ENCODE measurements around the gene FAM227A. TPM values are rescaled to one million over a fixed set of nuclear protein-coding genes. Genes with fewer than 3 reads are reported as not detected.

FAM227A gene
- total and polyA plus RNA-seq, 2 of the 8 experiments (the other 6 are each of a cell fraction or from before 2014, with no cell fraction given) = 2.1 to 3.9 TPM

GRCh38 chr22:38705235-38706100 is 49.3 kb upstream of the FAM227A start, which contains the start of gene GTPBP1 (continued):
- TF ChIP-seq, protein P1, sequence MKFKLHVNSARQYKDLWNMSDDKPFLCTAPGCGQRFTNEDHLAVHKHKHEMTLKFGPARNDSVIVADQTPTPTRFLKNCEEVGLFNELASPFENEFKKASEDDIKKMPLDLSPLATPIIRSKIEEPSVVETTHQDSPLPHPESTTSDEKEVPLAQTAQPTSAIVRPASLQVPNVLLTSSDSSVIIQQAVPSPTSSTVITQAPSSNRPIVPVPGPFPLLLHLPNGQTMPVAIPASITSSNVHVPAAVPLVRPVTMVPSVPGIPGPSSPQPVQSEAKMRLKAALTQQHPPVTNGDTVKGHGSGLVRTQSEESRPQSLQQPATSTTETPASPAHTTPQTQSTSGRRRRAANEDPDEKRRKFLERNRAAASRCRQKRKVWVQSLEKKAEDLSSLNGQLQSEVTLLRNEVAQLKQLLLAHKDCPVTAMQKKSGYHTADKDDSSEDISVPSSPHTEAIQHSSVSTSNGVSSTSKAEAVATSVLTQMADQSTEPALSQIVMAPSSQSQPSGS (IDR thresholded peaks at IDR 0.05; ENCODE audit: low read length) = no peak
- no peak; a peak in 1 of 3 replicates for TF ChIP-seq EP300 (IDR thresholded peaks at IDR 0.05; ENCODE audit: borderline replicate concordance in 1 of 2, low read depth in 2 of 2, low read length in 2 of 2)
- no peak for TF ChIP-seq SAP30 (IDR thresholded peaks at IDR 0.05; ENCODE audit: insufficient read depth, insufficient replicate concordance, low read length)
- TF ChIP-seq CEBPB (IDR thresholded peaks at IDR 0.05; ENCODE audit: low read depth, low read length) = no peak
- peak; percentile 94 for TF ChIP-seq TAF1 (IDR thresholded peaks at IDR 0.05; ENCODE audit: low read depth, low read length)
- no peak for TF ChIP-seq CTBP2 (IDR thresholded peaks at IDR 0.05; ENCODE audit: borderline replicate concordance, insufficient read depth, insufficient read length, low read length)
- TF ChIP-seq RNF2 (IDR thresholded peaks at IDR 0.05; ENCODE audit: borderline replicate concordance, low read depth, low read length, missing control alignments, poor library complexity, severe bottlenecking) = no peak
- peak; percentile 65; the same call in 1 of the 2 replicates for TF ChIP-seq SP4 (IDR thresholded peaks at IDR 0.05; ENCODE audit: low read length)
- peak; percentile 73 to 87 for TF ChIP-seq POLR2A (IDR thresholded peaks at IDR 0.05; ENCODE audit: control extremely low read depth in 1 of 2, low read depth in 2 of 2, low read length in 2 of 2)
- peak; percentile 92 for TF ChIP-seq CREB1 (IDR thresholded peaks at IDR 0.05)
- TF ChIP-seq HDAC6 (IDR thresholded peaks at IDR 0.05; ENCODE audit: low read depth, low read length) = no peak
- no peak for TF ChIP-seq BCL11A (IDR thresholded peaks at IDR 0.05; ENCODE audit: low read depth in 2 of 2, low read length in 2 of 2)
- no peak for TF ChIP-seq KDM5A (IDR thresholded peaks at IDR 0.05; ENCODE audit: low read length)
- peak; percentile 88 for TF ChIP-seq NANOG (IDR thresholded peaks at IDR 0.05; ENCODE audit: insufficient read depth, low read depth, low read length, poor library complexity, severe bottlenecking)
- TF ChIP-seq CTCF (IDR thresholded peaks at IDR 0.05; ENCODE audit: control extremely low read depth in 1 of 3, insufficient read depth in 1 of 3, low read depth in 1 of 3, low read length in 3 of 3) = no peak
- TF ChIP-seq RFX5 (IDR thresholded peaks at IDR 0.05; ENCODE audit: borderline replicate concordance, low read depth, low read length) = no peak
- peak; percentile 96 for TF ChIP-seq POLR2AphosphoS5 (IDR thresholded peaks at IDR 0.05; ENCODE audit: low read depth, low read length)
- no peak for TF ChIP-seq RBBP5 (IDR thresholded peaks at IDR 0.05; ENCODE audit: borderline replicate concordance, low read depth, low read length)
